NCI-H82 treated with DMSO at 0.1 percent for 48 hours (cell line): ENCODE data around the gene CAMK2G.

Experiments used
- DNase-seq: peaks from one replicate; lab custom pipeline; 2025; ENCODE audit not compliant: unreplicated experiment; lab: John Stamatoyannopoulos, UW

CAMK2G gene

GRCh38 chr10:73816917-73817729 is 57.2 kb downstream of the CAMK2G start:
- no peak for DNase-seq

GRCh38 chr10:73815719-73816030 is 58.7 kb downstream of the CAMK2G start:
- no peak for DNase-seq

DNA sequence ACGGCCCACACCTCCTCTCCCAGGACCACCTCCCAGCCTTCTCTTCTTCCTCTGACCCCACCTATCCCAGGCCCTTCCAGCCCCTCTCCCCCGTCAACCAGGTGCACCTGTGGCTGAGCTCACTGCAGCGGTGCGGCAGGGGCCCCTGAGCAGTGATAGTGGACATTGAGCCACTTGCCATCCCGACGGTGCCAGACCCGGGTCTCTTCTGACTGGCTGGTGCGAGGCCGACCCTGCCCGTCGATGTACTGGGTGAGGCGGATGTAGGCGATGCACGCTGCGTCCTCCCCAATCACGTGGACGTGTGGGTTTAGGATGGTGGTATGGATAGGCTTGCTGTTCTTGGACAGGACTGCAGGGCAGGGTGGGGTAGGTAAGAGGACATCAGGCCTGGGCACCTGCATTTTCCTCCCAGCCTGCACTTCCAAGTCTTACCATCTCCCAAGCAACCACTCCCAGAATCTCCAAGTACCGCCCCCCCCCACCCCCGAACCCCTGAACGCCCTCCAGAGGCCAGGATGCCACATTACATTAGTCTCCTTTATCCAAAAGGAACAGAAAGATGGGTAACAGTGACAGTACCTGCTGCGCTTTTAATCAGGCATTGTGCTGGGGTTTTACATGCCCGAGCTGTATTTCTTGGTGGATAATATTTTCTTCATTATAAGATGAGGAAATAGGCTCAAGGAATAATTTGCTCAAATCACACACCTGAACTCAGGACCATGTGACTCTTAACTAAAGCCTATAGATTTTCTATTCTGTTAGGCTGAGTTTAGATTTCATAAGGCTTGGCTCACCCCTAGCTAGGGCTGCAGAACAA is 59.2 kb downstream of the CAMK2G start:
- no peak for DNase-seq

GRCh38 chr10:73814276-73814895 is 60.0 kb downstream of the CAMK2G start:
- no peak for DNase-seq

DNA sequence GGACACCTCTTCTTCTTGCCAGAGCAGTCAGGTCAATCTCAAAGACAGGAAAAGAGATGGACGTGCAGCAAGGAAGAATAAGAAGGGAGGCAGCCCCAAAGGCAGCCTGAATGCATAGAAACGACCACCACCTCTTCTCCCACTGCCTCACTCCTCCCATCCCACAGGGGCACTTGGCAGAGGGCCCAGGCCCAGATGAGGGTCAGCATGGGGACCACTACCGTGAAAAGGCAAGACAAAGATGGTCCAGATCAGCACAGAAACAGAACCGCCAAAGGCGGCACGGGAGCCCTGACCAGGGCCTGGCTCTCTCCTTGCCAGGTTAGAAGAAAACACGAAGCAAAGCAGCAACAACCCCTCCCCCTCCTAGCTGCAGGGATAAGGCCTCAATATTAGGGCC is 61.0 kb downstream of the CAMK2G start:
- DNase-seq: no peak

DNA sequence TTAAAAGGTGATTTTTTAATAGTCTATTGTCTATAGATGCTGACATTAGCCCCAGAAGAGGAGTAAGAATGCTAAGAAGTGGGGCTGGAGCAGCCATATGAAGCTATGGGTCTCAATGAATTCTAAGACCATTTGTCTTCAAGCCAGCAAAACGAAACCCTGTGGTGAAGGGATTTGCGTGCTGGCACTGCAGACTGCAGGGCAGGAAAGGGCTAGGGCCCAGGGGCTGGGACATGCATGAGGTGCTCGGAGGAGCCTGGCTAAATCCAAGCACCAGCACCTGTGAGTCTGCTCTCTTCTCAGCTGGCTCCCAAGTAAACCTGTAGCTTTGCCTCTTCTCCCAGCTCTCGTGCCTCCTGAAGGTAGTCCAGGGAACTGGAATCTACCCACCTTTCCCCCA is 61.7 kb downstream of the CAMK2G start:
- no peak for DNase-seq

GRCh38 chr10:73810735-73811465 is 63.5 kb downstream of the CAMK2G start:
- DNase-seq: no peak

GRCh38 chr10:73810358-73810734 is 64.0 kb downstream of the CAMK2G start:
- DNase-seq: no peak

GRCh38 chr10:73809061-73809818 is 65.1 kb downstream of the CAMK2G start:
- no peak for DNase-seq

DNA sequence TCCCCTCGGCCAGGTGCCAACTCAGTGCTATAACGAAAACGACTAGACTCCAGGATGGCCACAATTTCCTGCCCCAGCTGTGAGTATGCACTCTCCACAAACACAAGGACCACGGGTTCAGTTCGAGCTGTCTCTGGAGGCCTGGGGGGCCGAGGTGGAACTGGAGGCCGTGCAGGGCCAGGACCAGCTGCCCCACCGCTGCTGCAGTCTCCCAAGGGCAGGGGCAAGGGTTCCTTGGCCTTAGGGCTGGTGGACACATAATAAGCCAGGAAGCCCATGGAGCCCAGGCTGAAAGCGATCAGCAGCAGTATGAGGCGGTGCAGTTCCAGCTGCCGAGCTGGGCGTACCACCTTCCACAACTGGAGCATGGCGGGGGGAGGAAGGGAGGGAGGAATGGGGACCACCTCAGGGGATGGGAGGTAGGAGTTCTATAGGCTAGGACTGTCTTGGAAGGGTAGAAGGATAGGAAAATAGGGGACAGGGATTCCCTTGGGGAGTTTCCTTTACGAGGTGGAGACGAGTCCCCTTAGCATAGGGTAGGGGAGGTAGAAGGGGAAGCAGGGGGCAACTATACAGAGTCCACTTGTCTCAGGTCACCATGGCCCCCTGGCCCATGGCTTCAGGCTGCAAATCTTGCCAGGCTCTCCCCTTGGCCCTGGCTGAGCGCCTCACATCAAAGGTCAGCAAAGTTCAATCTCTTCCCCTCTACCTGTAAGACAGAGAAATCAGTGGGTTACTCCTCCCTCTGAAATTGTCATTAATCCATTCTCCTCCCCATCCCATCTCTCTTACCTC is 66.1 kb downstream of the CAMK2G start:
- DNase-seq: no peak

DNA sequence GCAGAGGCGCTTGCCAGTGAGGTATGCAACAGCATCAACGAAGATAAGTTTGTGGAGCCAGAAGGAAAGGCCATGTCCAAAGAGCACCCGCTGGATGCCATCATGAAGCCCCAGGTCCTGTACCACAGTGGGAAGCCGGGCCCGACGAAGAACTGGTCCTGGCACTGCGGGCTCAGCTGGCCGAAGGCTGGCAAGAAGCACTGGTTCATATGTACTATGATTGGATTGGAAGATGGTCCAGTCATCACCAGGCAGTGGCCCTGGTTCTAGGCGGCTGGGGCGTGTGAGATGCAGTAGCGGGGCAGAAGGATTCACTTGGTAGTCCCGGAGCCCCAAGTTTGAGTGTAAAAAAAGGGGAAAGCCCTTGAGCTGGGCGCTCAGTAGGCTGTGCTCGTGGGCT is 66.9 kb downstream of the CAMK2G start:
- no peak for DNase-seq

GRCh38 chr10:73806176-73806950 is 68.0 kb downstream of the CAMK2G start:
- DNase-seq: no peak

DNA sequence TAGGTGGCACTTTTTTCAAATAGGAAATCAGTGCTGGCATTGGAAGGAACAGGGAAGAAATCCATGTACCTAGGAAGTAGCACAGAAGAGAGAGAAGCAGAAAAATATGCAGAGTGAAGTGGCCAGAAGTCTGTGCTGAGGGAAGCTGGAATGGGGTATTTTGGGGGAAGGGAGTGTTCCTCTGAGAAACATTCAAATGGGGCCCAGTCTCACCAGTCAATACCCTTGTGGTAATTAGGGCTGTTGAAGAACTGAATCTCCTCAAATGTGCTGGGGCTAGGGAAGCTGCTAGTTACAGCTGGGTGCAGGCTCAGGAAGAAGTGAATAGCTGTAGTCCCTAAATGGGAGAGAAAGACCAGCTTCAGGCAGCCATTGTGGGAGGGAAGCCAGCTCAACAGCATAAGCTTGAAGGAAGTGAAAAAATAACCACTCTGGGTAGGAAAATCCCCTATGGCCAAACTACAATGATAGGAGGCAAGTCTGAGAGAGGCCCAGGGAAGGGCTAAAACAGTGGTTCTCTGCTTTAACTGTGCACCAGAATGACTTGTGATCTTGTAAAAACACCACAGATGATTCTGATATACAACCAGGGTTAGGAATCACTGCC is 70.6 kb downstream of the CAMK2G start:
- no peak for DNase-seq

DNA sequence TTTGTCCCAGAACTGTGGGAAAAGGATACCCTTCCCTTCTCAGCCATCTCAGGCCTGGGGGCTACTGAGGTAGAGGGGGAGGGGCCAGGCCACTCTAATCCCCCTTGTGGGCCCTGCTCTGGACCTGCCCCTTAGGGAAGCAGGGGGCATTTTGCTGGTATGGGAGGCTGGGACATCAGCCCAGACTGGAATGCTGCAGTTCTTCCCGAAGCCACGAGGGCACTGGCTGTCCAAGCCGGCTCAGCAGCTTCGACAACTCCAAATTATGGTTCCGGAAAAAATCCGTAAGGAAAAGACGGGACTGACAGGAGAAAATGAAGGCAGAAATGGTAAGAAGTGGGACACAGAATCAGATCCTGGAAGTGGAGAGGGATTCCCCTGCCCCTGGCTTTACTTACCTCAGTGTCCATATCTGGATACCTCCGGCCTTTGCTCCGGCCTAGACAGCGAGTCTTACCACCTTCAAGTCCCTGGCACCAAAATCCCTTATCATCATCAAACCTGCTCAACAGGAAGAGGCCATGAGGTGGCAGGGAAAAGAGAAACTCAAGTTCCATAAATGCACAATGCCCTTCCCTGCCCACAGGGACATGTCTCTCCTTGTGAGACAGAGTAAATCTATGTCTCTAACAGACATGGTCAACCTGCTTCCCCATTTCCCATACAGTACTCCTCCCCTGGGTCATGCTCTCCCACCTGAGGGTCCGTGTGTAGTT is 71.9 kb downstream of the CAMK2G start:
- no peak for DNase-seq

GRCh38 chr10:73801253-73801590 is 73.1 kb downstream of the CAMK2G start:
- DNase-seq: no peak

DNA sequence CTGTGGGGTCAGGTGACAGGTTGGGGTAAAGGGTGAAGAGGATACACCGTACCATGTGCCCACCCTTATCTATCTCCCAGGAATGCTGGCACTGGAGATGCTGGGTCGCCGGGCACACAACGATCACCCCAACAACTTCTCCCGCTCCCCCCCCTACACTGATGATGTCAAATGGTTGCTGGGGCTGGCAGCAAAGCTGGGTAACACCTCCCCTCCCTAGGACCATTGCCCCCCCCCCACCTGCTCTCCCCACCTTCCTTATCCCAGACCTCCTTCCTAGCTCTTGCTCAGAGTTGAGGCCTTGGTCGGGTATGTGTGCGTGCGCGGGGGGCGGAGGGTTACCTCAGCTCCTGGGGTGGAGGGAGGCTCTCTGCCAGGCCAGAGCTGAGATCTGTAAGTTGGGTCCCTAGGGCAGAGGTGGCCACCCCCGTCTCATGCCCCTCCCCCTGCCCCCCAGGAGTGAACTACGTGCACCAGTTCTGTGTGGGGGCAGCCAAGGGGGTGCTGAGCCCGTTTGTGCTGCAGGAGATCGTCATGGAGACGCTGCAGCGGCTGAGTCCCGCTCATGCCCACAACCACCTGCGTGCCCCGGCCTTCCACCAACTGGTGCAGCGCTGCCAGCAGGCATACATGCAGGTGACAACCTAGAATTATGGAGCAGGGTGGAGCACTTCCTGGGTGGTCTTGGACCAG is 73.6 kb downstream of the CAMK2G start:
- no peak for DNase-seq

GRCh38 chr10:73799899-73800559 is 74.3 kb downstream of the CAMK2G start:
- no peak for DNase-seq
